GM04503 (cell line): ENCODE results near the gene POGZ.

Experiments used
- DNase-seq: peaks from one replicate; pipeline ENCODE4 v3.0.0-alpha.2; 2012; ENCODE audit warnings: low read depth

The POGZ gene

DNA sequence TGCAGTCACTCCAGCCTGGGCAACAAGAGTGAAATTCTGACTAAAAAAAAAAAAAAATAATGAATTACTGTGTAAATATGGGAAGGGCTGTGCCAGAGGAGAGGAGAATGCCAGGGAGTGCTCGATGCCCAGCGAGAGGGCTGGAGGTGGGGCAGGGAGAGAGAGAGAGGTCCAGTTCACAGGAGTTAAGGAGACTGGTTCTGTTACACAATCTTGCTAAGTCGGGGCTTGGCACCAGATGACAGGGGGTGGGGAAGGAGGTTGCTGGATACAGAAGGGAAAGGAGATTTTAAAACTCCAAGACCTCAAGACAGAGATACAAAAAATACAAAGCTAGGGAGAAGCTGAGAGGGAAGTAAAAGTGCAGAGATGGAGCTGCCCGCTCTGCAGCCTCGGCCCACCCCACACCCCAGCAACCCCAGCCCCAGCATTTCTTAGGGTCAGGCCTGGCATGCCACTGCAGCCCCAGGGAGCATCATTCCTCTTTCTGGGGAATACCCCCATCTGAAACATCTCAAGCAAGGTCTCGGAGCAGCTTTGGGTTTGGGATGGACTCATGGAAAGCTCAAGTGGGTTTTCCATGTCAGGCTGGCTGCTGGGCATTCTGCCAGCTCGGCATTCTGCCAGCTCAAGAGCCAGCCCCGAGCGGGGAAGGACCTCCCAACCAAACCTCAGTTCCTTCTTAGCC lies 87.8 kb downstream of the POGZ start:
- no peak for DNase-seq

DNA sequence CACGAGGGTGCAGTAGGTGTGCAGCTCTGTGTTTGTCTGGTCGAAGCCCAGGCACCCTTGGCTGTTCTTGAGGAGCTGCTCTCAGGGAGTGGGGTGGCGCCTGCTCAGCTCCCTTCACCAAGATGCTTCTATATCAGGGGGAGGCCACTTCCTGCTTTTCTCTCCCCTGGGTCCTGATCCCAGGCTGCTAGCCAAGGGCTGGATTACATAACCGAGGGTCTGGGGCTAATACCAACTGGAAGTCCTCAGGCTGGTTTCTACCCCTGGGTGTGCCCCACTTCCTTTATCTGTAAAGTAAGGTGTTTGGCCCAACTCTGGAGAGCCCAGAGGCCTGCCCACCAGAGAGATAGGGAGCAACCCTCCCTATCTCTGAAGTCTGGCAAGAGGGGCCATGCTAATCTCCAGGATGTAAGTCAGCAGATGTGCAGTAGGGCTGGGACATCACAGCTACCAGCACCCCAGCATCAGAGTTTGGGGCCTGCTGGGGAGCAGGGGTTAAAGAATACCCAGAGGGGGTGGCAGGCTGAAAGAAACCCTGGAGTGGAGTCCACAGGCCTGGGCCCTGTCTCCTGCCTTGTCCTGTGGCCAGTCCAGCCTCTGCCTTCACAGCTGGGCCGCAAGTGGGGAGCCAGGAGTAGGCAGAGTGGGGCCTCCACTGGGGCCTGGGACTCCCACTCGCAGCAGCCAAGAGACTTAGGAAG lies 88.9 kb downstream of the POGZ start:
- DNase-seq = no peak

GRCh38 chr1:151369621-151370048 lies 89.7 kb downstream of the POGZ start:
- no peak for DNase-seq

DNA sequence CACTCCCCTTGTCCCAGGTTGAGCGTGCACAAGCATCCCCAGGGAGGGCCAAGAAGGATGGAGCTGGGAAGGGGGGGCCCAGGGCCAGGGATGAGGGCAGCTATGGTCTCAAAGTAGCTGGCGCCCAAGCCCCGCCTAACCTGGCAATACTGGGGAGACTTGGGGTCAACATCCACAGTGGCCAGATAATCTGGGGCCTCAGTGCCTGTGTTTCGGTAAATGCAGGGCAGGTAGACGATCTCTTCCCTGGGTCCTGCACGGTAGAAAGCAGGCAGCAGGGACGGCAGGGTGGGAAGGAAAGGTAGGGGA lies 90.0 kb downstream of the POGZ start:
- no peak for DNase-seq

- no peak for DNase-seq
These were observed 90.6 kb downstream of the POGZ start for GRCh38 chr1:151368393-151369301.

- no peak for DNase-seq
These were observed 91.5 kb downstream of the POGZ start for GRCh38 chr1:151367658-151368392.

- no peak for DNase-seq
These were observed 94.3 kb downstream of the POGZ start for GRCh38 chr1:151364996-151365395.

GRCh38 chr1:151362308-151363155 lies 96.8 kb downstream of the POGZ start:
- DNase-seq = no peak

DNA sequence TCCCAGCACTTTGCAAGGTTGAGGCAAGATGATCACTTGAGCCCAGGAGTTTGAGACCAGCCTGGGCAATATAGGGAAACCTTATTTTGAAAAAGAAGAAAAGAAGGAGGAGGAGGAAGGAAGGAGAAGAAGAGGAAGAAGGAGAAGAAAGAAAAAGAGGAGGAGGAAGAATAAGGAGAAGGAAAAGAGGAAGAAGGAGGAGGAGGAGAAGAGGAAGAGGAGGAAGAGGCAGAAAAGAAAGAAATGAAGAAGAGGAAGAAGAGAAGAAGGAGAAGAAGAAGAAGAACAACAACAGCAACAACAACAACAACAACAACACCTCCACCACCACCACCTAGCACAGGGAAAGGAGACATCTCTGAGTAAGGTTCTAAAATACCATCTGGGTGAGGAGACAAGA lies 97.4 kb downstream of the POGZ start:
- no peak for DNase-seq

DNA sequence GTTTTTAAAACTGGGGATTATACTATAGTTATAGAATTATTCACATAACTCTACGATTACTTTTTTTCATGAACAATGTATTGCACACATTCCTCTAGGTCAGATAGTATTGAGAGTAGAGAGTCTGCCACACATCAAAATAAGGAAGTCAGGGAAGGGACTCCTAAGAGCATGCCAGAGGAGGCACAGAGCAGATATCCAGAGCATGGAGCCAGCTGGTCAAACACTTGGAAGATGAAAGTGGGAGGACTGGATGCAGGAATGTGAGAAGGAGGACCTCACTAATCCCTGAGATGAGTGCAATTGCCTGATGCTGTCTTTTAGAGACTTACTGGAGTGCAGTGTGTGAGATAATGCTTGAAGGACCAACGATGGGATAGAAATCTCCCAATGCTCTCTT lies 102.6 kb downstream of the POGZ start:
- DNase-seq = no peak
